ENCODE data around the gene ALDH1A1.

DNA sequence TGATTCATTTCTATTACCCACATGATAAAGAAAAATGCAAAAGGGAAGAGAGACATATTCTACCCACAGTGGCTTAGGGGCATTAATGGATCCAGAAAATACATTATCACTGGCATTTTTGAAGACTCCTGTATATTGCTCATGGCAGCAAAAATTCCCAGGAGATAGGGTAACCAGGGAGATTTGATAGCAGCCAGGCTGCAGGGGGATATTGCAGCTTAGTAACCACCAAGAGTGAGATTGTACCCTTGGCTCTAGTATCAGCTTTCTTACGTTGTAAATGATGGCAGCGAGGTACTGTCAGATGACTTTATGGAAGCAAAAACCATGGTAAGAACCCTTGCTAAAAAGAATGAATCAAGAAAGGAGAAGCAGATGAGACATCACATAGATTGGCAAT is 19.8 kb upstream of the ALDH1A1 start:
- TF ChIP-seq, protein P1, sequence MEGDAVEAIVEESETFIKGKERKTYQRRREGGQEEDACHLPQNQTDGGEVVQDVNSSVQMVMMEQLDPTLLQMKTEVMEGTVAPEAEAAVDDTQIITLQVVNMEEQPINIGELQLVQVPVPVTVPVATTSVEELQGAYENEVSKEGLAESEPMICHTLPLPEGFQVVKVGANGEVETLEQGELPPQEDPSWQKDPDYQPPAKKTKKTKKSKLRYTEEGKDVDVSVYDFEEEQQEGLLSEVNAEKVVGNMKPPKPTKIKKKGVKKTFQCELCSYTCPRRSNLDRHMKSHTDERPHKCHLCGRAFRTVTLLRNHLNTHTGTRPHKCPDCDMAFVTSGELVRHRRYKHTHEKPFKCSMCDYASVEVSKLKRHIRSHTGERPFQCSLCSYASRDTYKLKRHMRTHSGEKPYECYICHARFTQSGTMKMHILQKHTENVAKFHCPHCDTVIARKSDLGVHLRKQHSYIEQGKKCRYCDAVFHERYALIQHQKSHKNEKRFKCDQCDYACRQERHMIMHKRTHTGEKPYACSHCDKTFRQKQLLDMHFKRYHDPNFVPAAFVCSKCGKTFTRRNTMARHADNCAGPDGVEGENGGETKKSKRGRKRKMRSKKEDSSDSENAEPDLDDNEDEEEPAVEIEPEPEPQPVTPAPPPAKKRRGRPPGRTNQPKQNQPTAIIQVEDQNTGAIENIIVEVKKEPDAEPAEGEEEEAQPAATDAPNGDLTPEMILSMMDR (conservative IDR thresholded peaks at IDR 0.05; ENCODE audit: low read depth, low read length), result no peak
- TF ChIP-seq EZH2 (IDR thresholded peaks at IDR 0.05; ENCODE audit: low read length, unreplicated experiment) (no peak), EZH2phosphoT487 (IDR thresholded peaks at IDR 0.05; ENCODE audit: borderline replicate concordance, low read length) (no peak)

All from PC-3 (cell line).